Fibroblast of gingiva (primary cell): ENCODE data around the gene MORN1.

Experiments
- DNase-seq: peaks from one replicate; pipeline ENCODE4 v3.0.0-alpha.2; 2011; ENCODE audit warnings: low read depth

Gene MORN1

GRCh38 chr1:2272686-2273400 is 118.5 kb downstream of the MORN1 start:
- DNase-seq, result no peak

GRCh38 chr1:2271841-2272655 is 119.3 kb downstream of the MORN1 start:
- no peak for DNase-seq
